Midbrain (tissue), 1 donor: Measurements from ENCODE around the gene LRRFIP1.
"Not testable (repeated sequence)": the region's sequence is repeated elsewhere in the genome, so short reads cannot be mapped to it uniquely, and the experiment has no call there.

Experiments
- DNase-seq: peaks from one replicate; lab custom pipeline; 2025; lab: John Stamatoyannopoulos, UW

The LRRFIP1 gene

GRCh38 chr2:237627441-237628246, at the start of gene LRRFIP1:
Gene LRRFIP1, plus strand, starts transcription at chr2:237627587. Its CDS starts 58 bp downstream, at chr2:237627645.
- DNase-seq: peak; percentile 27

- no peak for DNase-seq
Observed at GRCh38 chr2:237577956-237578870, 49.2 kb upstream of the LRRFIP1 start.

DNA sequence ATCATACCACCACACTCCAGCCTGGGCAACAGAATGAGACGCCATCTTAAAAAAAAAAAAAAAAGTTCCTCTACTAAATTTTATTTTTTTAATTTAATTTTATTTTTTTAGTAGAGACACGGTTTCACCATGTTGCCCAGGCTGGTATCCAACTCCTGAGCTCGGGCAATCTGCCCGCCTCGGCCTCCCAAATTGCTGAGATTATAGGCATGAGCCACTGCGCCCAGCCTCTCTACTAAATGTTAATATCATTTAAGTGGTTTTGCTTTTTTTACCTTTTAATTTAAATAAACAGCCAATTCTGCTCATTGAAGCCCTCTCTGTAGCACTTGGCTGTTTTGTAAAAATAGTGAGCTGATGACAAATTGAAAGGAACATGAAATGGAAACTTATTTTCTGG, 46.1 kb upstream of the LRRFIP1 start:
- DNase-seq: no peak

DNA sequence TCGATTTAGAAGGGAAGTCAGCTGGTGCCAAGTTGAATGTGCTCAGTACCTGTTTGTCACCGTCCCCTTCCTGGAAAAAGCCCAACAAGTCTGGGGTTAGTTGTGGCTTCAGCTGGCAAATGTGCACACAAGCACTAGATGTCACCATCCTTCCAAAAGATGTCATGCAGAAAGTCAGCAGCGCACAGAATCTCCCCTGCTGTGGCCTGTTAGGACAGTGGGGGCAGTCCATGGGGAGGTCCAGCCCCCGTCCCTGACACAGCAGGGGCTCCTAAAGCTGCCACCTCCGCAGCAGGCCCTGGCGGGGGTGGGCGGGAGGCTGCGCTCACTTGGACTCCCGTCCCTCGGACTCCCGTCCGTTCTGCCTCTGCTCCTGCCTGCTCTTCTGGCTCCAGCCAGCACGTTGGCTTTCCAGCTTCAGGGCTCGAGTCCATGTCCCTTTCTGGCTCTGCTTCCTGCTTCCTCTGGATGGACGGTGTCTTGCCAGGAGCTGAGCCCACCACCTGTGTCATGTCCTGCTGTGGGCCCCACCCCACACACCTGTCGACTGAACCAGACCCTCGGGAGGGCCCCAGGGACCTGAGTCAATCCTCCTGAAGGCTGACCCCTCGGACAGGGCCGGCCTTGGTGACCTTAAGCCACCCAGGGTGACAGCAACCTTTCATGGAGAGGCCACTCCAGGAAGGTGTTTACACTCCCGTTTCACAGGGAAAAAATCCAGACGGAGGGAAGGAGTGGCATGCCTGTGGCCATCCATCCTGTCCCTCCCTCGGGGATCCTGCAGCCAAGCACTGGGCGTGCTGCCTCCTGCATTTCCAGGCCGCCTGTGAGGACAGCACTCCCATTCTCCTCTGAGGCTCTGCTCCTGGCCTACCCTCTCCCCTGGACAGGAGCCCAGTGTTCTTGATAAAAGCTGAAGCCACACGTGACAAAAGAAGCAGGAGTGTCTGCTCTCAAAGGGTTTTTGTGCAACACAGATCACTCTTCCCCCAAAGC, 45.3 kb upstream of the LRRFIP1 start:
- peak; percentile 50 for DNase-seq

- no peak for DNase-seq
Observed at GRCh38 chr2:237583385-237584295, 43.7 kb upstream of the LRRFIP1 start.

DNA sequence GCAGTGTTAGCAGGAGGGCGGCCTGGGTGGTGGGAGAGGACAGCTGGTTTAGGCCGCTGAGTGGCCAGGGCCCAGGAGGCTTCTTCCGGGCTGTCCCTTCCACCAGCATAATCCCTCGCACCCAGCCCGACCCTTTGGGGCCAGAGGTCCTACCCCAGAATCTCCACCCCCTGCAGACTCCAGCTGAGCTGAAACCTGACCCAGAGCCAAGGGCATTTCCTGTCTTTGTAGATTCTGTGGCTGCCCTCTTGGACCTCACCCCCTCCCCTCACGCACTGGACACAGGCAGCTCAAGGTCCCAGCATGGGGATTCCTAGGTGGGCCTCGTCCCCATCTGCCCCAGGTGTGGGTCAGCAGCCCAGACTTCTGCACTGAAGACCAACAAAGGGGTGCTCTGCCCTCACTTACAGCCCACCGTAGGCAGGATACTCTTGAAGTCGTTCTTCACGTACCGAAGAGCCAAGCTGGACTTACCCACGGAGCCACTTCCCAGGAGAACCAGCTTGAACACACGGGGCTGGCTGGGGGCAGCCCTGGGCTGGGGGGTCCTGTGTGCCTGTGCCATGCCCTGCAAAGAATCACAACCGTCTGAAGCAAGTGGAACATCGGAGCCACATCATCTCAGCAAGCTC, 41.7 kb upstream of the LRRFIP1 start:
- DNase-seq: no peak

DNA sequence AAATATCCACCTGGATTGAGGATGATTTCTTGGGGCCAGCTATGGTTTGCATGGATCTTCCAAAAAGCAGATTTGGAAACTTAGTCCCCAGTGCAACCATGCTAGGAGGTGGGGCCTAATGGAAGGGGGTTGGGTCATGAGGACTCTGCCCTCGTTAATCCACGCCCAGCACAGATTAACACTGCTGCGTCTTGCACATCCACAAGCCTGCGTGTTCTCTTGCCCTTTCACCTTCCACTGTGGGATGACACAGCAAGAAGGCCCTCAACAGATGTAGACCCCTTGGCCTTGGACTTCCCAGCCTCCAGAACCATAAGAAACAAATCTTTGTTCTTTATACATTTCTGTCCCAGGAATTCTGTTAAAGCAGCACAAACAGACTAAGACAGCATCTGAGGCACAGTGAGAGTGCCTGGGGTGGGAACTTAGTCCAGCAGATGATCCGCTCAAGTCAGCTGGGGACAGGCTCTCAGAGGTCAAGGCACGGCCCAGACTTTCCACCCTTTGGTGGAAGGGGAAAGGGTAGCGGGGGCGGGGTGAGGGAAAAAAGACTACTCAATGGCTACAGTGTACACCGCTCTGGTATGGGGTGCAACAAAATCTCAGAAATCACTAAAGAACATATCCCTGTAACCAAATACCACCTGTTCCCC, 39.2 kb upstream of the LRRFIP1 start:
- DNase-seq: no peak

- no peak for DNase-seq
Observed at GRCh38 chr2:237590272-237591140, 36.9 kb upstream of the LRRFIP1 start, which contains the start of gene RAB17. Gene RAB17, minus strand, starts transcription at chr2:237590734. Its CDS starts 4,580 bp downstream, at chr2:237586154.

DNA sequence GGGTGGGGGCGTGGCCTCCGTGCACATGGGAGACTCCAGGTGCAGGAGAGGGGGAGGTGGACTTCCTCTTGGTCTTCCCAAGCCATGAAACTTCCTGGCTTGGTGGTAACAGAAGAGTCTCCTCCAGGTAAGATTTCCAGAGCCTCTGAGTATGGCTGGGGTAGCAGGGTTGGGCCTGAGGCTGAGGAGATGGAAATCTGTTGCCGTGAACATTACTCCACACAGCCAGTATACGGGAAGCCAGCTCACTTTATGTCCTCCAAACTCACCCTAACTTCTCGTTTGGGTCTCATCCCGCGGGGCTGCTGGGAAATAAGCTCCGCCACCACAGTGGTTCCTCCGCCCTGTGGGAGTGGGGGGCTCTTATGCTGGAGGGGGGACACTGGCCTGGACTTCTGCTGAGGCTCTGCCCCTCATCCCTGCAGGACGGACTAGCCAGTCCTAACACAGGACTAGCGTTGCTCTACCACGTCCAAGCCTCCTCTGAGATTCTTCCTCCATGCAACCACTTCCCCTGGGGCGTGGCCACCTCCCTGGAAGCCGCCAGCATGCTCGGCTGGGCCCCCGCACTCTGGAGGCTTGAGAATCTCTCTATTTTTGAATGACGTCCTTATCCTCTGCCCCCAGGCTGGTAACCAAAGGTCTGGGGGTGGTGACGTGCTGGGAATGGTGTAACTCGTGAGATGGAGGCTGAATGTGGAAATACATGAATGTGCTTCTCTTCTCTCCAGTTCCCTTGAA, 36.1 kb upstream of the LRRFIP1 start:
- no peak for DNase-seq

DNA sequence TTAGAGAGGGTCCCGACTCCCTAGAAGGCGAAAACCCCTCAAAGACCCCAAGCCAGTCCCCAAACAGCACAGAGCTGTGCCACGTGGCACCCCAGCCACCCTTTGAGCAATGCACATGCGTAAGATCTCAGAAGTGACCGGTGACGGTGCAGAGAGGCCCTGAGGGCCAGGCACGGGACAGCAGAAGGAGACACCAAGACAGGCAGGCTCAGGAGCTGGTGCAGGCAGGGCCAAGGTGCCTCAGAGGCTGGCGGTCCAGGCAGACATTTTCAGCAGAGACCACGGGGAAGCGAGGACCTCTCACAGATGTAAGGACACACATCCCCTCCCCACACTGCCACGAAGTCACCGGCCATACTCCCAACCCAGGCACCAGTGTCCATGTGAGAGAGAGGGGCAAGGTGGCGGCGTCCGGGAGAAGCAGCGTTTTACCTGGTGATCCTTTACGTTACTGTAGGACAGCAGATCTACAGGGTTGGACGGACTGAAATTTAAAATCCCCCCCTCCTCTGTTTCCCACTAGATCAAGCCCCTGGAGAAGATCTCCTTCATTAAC, 34.9 kb upstream of the LRRFIP1 start:
- DNase-seq: no peak

GRCh38 chr2:237593036-237593435, 34.4 kb upstream of the LRRFIP1 start:
- DNase-seq: no peak

GRCh38 chr2:237593596-237594320, 33.6 kb upstream of the LRRFIP1 start:
- no peak for DNase-seq

GRCh38 chr2:237594514-237594871, 32.9 kb upstream of the LRRFIP1 start:
- DNase-seq: no peak

GRCh38 chr2:237595829-237596519, 31.4 kb upstream of the LRRFIP1 start:
- not testable (repeated sequence) for DNase-seq

GRCh38 chr2:237596520-237597195, 30.7 kb upstream of the LRRFIP1 start:
- no peak for DNase-seq
